ENCODE measurements around the gene ANKRD44.
"Not testable (repeated sequence)": the region's sequence is repeated elsewhere in the genome, so short reads cannot be mapped to it uniquely, and the experiment has no call there.

Gene ANKRD44

GRCh38 chr2:197315371-197315770 lies 4.8 kb upstream of the ANKRD44 start:
- DNase-seq (ENCODE audit: low read depth), result no peak

DNA sequence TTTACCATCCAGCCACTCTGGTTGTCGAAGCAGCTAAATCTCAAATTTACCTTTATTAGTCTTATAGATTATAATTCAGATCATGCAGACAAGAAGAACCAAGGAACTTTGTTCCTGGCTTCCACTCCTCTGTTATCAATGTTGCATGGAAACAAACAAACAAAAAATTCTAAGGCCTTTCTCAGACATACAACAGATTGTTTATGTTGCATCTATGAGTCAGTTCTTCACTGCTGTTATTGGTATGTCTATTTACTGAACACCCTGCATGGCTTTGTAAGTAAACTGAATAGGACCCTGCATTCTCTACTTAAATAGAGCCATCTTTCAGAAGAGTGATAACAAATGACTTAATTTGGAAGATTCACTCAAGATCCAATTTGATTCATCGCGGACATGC lies 1.6 kb upstream of the ANKRD44 start:
- no peak for DNase-seq (ENCODE audit: low read depth)

GRCh38 chr2:197311421-197312033 lies 947 bp upstream of the ANKRD44 start:
- no peak for DNase-seq (ENCODE audit: low read depth)

- no peak for DNase-seq (ENCODE audit: low read depth)
Observed at GRCh38 chr2:197310987-197311420, 424 bp upstream of the ANKRD44 start.

GRCh38 chr2:197309691-197310231 lies 819 bp downstream of the ANKRD44 start:
- DNase-seq (ENCODE audit: low read depth), result no peak

DNA sequence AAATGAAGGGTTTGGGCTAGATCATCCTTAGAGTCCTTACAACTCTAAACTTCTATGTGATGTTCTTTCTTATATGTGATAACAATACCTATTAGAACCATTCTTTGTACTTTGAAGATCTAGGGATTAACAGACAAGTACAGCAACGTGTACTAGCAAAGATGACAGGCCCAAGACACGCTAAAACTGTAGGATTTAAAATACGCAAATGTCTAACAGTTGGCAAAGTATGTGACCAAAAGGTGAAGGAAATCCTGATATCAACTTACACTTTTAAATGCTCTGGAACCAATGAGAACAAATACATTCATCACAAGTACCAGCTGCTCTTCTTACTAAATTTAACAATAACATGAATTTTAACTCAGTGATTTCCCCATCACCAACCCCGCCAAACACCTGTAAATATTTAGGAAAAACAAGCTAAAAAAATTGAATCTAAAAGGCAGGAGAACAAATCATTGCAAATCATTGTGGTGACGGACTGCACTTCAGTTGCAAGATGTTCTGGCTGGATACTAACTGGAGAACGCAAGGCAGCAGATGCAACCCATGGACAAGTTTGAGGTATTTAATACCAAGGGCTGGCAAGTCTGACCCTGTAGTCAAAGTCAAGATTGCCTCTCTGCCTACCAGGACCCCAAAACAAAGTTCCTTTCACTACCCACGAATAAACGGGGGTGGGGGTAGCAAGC lies 1.4 kb downstream of the ANKRD44 start:
- DNase-seq (ENCODE audit: low read depth), result no peak

GRCh38 chr2:197308585-197308984 lies 2.0 kb downstream of the ANKRD44 start:
- no peak for DNase-seq (ENCODE audit: low read depth)

GRCh38 chr2:197307933-197308521 lies 2.6 kb downstream of the ANKRD44 start:
- DNase-seq (ENCODE audit: low read depth), result no peak

DNA sequence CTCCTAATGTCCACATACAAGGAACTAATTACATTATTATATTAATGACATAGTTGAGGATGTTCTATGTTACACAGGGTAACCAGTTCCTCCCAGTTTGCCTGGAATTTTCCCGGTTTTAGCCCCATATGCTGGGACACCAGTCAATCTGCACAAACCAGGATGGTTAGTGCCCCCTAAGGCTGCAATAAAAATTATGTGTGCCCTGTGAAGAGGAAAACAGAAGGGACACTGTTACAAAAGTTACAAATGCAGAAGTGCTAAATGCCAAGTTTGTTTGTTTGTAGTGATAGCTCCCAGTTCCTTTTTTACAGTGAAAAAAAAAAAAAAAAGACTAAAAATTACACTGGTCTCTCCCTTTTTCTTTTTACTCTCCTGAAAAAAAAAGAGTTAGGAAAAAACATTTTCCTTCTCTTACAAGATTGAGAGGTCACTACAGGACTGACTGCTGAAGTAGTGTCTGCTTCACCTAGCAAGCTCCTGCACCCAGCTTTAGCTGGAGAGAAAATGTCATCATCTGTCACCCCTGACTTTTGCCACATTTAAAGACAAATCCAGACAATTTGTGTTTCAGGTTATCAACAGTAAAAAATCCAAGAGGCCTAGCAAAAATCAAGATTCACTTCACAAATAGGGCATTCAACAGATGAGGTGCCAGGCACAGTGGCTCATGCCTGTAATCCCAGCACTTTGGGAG lies 3.2 kb downstream of the ANKRD44 start:
- DNase-seq (ENCODE audit: low read depth), result no peak

DNA sequence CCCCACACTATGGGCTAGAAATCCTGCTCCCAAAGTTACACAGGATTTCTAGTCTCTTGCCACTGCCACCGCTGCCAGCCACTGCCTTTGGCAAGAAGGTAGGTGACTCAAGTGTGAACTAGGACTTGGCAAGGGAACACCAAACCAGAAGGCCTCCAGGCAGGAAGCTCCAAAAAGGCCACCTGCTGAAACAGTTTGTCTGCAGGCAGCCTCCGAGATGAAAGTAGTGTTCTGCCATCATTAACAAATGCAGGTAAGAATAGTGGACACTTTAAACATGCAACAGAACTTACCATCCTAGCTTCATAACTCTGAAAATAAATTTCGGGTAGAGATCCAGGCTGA lies 3.9 kb downstream of the ANKRD44 start:
- DNase-seq (ENCODE audit: low read depth), result no peak

DNA sequence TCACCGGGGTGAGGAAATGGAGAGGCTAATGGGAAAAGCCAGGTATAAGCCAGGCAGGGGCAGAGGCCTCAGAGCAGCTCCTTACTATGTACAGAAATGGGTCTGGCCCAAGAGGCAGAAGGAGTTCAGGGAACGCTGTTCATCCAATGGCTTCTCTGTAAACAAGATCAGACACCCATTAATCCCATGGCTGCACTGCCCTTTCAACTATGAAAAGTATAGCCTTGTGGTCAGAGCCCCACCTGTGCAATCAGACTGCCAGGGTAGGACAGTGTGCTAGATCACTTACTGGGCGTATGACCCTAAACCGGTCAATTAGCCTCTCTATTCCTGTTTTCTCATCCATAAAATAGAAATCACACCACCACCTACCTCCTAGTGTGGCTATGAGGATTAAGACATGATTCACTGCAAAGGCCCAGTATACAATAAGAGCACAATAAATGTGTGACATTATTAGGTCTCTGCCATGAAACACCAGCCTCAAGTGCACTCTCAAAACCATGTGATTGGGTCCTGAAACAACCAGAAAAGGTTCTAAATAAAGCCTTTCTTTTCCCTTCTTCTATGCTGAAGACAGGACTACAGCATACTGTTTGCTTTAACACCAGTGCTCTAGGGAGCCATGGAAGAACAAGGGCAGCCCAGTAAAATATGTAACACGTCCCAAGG lies 4.4 kb downstream of the ANKRD44 start:
- no peak for DNase-seq (ENCODE audit: low read depth)

- DNase-seq (ENCODE audit: low read depth), result no peak
Observed at GRCh38 chr2:197304556-197305011, 6.0 kb downstream of the ANKRD44 start.

DNA sequence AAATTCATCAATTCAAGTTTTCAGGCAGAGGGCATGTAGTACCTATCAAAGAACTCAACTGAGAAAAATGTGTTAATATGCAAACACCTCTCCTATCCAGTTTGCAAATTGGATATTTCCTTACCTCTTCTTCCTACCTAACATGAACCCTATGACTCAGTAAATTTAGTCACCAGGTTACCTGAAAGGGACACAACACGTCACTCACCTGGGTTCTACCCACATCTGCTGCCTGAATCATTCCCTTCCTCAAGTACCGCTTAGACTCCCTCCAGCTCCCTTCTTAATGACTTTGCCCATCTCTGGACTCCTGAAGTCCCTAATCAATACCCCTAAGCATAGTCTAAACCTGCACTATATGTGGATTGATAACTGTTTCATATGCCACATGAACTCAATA lies 10.4 kb downstream of the ANKRD44 start:
- no peak for DNase-seq (ENCODE audit: low read depth)

- no peak for DNase-seq (ENCODE audit: low read depth)
Observed at GRCh38 chr2:197298609-197299008, 12.0 kb downstream of the ANKRD44 start.

- DNase-seq (ENCODE audit: low read depth), result no peak
Observed at GRCh38 chr2:197297772-197298318, 12.7 kb downstream of the ANKRD44 start.

GRCh38 chr2:197297266-197297665 lies 13.3 kb downstream of the ANKRD44 start:
- DNase-seq (ENCODE audit: low read depth), result no peak

DNA sequence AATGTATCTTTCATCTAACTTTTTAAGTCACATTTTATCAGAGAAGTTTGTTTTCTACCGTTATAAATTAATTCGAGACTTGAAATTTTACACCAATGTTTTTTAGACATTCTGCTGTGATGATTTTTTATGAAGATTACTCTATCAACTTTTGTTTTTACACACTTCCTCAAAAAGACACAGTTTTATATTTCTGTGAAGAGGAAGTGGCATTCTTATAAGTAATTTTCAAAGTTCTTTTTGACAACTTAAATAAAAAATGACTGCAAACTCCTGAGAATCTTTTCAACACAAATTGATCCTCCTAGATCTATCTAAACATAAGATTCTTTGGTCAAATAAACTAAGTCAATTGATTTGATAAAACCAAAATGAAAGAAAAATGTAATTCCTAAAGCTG lies 13.7 kb downstream of the ANKRD44 start:
- no peak for DNase-seq (ENCODE audit: low read depth)

DNA sequence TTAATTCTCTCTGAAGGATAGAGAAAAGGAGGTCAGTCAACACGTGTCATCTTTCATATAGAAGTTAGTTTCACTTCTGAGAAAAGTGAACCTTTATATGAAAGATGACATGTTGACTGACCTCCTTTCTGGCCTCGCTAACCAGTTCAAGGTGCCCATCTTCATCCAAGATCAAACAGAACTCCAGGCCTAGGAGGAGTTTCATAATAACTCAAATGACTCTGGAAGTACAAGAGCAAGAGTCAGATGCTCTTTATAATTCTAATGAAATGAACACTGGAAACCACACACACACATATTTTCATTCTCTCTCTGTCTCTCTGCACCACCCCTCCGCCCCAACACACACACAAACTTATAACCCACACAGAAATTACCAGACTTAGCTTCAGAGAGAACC lies 16.3 kb downstream of the ANKRD44 start:
- DNase-seq (ENCODE audit: low read depth), result no peak

GRCh38 chr2:197293252-197294007 lies 17.1 kb downstream of the ANKRD44 start:
- DNase-seq (ENCODE audit: low read depth), result no peak

DNA sequence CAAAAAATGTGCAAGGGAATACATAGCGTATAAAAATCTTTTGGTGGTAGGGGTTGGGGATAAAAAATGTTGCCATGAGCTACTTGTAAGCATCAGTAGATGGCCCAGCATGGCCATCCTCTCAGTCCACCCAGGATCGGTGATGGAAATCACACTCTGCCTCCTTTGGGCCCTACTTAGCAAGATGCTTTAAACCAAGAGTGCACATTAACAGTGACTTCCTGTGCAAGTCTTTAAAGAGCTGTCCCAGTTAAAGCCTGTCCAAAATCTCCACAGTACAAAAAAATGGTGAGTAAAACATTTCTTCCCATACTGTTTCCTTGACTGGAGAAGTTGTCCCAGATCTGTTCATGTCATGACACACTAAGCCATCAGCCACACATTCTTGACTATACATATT lies 18.0 kb downstream of the ANKRD44 start:
- no peak for DNase-seq (ENCODE audit: low read depth)

DNA sequence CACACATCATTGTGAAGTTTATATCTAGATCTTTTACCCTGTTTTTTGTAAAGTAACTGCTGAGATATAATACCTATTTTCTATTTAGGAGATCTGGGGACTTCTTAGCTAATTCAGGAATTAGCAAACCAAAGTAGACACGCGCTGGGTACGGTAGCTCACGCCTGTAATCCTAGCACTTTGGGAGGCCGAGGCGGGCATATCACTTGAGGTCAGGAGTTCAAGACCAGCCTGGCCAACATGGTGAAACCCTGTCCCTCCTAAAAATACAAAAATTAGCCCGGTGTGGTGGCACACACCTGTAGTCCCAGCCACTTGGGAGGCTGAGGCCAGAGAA lies 23.0 kb downstream of the ANKRD44 start:
- not testable (repeated sequence) for DNase-seq (ENCODE audit: low read depth)
